ENCODE measurements around the gene IGFL4.
A peak's percentile ranks its signal among the peaks of the same experiment; 100 is the strongest.

IGFL4 gene

GRCh38 chr19:46015687-46016425, 24.9 kb downstream of the IGFL4 start:
- TF ChIP-seq CTCF (IDR thresholded peaks at IDR 0.05) = no peak
- H3K9me3 ChIP-seq = no peaks in the 10 kb centered on the region
- peaks cover 28% of the 10 kb centered on the region for H3K27me3 ChIP-seq
- H3K36me3 ChIP-seq = peaks cover 29% of the 10 kb centered on the region
- peak overlapping the region; percentile 92 for H3K27ac ChIP-seq
- peaks cover 63 to 66% of the 10 kb centered on the region in 2 experiments for H3K4me1 ChIP-seq (ENCODE audit: control insufficient read depth in 1 of 2, insufficient read depth in 1 of 2, low read depth in 1 of 2, low read length in 1 of 2)
- H3K4me3 ChIP-seq (ENCODE audit: low read depth in 1 of 2, low read length in 1 of 2) = peak overlapping the region; percentile 80 to 98

GRCh38 chr19:46014941-46015686, 25.7 kb downstream of the IGFL4 start:
- TF ChIP-seq CTCF (IDR thresholded peaks at IDR 0.05) = no peak
- Histone ChIP-seq H3K9me3 (no peaks in the 10 kb centered on the region), H3K27me3 (peaks cover 28% of the 10 kb centered on the region), H3K4me3 (ENCODE audit: low read depth in 1 of 2, low read length in 1 of 2) (peak overlapping the region; percentile 80 to 98), H3K4me1 (ENCODE audit: control insufficient read depth in 1 of 2, insufficient read depth in 1 of 2, low read depth in 1 of 2, low read length in 1 of 2) (peaks cover 55 to 59% of the 10 kb centered on the region in 2 experiments), H3K27ac (peak overlapping the region; percentile 92), H3K36me3 (peaks cover 21% of the 10 kb centered on the region)

- Histone ChIP-seq H3K27ac (peak overlapping the region; percentile 92), H3K4me1 (ENCODE audit: control insufficient read depth in 1 of 2, insufficient read depth in 1 of 2, low read depth in 1 of 2, low read length in 1 of 2) (peaks cover 50 to 57% of the 10 kb centered on the region in 2 experiments), H3K36me3 (peaks cover 18% of the 10 kb centered on the region), H3K9me3 (no peaks in the 10 kb centered on the region), H3K4me3 (ENCODE audit: low read depth in 1 of 2, low read length in 1 of 2) (peak overlapping the region; percentile 80 to 98), H3K27me3 (peaks cover 28% of the 10 kb centered on the region)
- TF ChIP-seq CTCF (IDR thresholded peaks at IDR 0.05) = no peak
Measured at GRCh38 chr19:46014534-46014933, 26.3 kb downstream of the IGFL4 start.

- no peaks in the 10 kb centered on the region for H3K9me3 ChIP-seq
- peaks cover 20% of the 10 kb centered on the region for H3K27me3 ChIP-seq
- no peak overlapping the region for H3K27ac ChIP-seq
- H3K4me1 ChIP-seq (ENCODE audit: control insufficient read depth in 1 of 2, insufficient read depth in 1 of 2, low read depth in 1 of 2, low read length in 1 of 2) = peaks cover 9 to 13% of the 10 kb centered on the region in 2 experiments
- no peak overlapping the region for H3K4me3 ChIP-seq (ENCODE audit: low read depth in 1 of 2, low read length in 1 of 2)
- TF ChIP-seq CTCF (IDR thresholded peaks at IDR 0.05) = peak; percentile 86
- H3K36me3 ChIP-seq = peaks cover 17% of the 10 kb centered on the region
Measured at GRCh38 chr19:46009530-46010510, 31.0 kb downstream of the IGFL4 start.

- Histone ChIP-seq H3K9me3 (no peaks in the 10 kb centered on the region), H3K27me3 (peaks cover 2% of the 10 kb centered on the region), H3K36me3 (peaks cover 20% of the 10 kb centered on the region), H3K27ac (no peak overlapping the region), H3K4me3 (ENCODE audit: low read depth in 1 of 2, low read length in 1 of 2) (no peak overlapping the region), H3K4me1 (ENCODE audit: control insufficient read depth in 1 of 2, insufficient read depth in 1 of 2, low read depth in 1 of 2, low read length in 1 of 2) (peaks cover 0 to 5% of the 10 kb centered on the region in 2 experiments)
- TF ChIP-seq CTCF (IDR thresholded peaks at IDR 0.05) = no peak
Measured at GRCh38 chr19:46006411-46006810, 34.4 kb downstream of the IGFL4 start.

Measured in neutrophil (primary cell).